Upper lobe of left lung (tissue), 6 donors: ENCODE results near the gene PRR5. TPM values are rescaled to one million over a fixed set of nuclear protein-coding genes. Genes with fewer than 3 reads are reported as not detected.

Experiments used
- ATAC-seq, 2 donors: fragments of 200-7000 bp; cut with Tn5 transposase; one replicate each; pipeline ENCODE4 v1.9.1; 2022; ENCODE audit warnings: mild to moderate bottlenecking in 2 of 2, moderate library complexity in 2 of 2; ENCODE audit not compliant: low FRiP score in 2 of 2
- DNase-seq, 2 donors: peaks; one replicate each; pipeline ENCODE4 v3.0.0-alpha.2; 2019 to 2020
- H3K27ac ChIP-seq, 4 donors: fragments of 200-600 bp; sonication (generic); one replicate each; pipeline ENCODE4 v1.5.1; 2016 to 2019
- H3K27me3 ChIP-seq, 4 donors: fragments of 200-600 bp; sonication (generic); one replicate each; pipeline ENCODE4 v1.5.1; 2017 to 2019
- H3K36me3 ChIP-seq, 4 donors: fragments of 200-600 bp; sonication (generic); one replicate each; pipeline ENCODE4 v1.5.1; 2016 to 2019
- H3K4me1 ChIP-seq, 4 donors: fragments of 200-600 bp; sonication (generic); one replicate each; pipeline ENCODE4 v1.5.1; 2018 to 2019
- H3K4me3 ChIP-seq, 4 donors: fragments of 200-600 bp; sonication (generic); one replicate each; pipeline ENCODE4 v1.5.1; 2017 to 2019; ENCODE audit warnings: mild to moderate bottlenecking in 2 of 4, moderate library complexity in 1 of 4
- H3K9me3 ChIP-seq, 4 donors: fragments of 200-600 bp; sonication (generic); one replicate each; pipeline ENCODE4 v1.5.1; 2018 to 2019
- CTCF ChIP-seq, 6 experiments: fragments of 450-650 bp in 4 of 6; fragments of 200-600 bp in 2 of 6; sonication (generic) in 2 of 6; IDR thresholded peaks; one replicate each; pipeline ENCODE4 v1.5.1; 2016 to 2019; ENCODE audit warnings: antibody characterized with exemption in 6 of 6
- EP300 ChIP-seq, 4 donors: sonication (generic); formaldehyde crosslinking; IDR thresholded peaks; one replicate each; pipeline ENCODE4 v1.5.1; 2017; ENCODE audit warnings: antibody characterized with exemption in 4 of 4, control low read depth in 2 of 4
- POLR2A ChIP-seq, 4 donors: fragments of 450-650 bp; IDR thresholded peaks; one replicate each; pipeline ENCODE4 v1.5.1; 2016 to 2017; ENCODE audit warnings: antibody characterized with exemption in 4 of 4, mild to moderate bottlenecking in 2 of 4
- POLR2AphosphoS5 ChIP-seq, 2 donors: sonication (generic); formaldehyde crosslinking; IDR thresholded peaks; one replicate each; pipeline ENCODE4 v1.5.1; 2017; ENCODE audit warnings: antibody characterized with exemption in 2 of 2
- WGBS, 2 donors: methylation state at CpG; one replicate each; pipeline ENCODE4 v1.1.5; 2017 to 2018; 5-methylcytosine and 5-hydroxymethylcytosine counted together
- total RNA-seq, 6 donors: library from RNA; depleted of rRNA in 4 of 6; stranded (reverse); fragments of >200 nt in 4 of 6; gene quantifications; one replicate each; pipeline versions ENCODE4 v1.1.0 to v1.2.1, GENCODE V29; 2016 to 2021
- donor health status: DM: no; HTN: no; CAD: no; lungs with moderate emphysema.
- donor health status: DM: no; HTN: yes; CAD: no; lungs with severe emphysema.

The PRR5 gene
- total RNA-seq, 6 donors from 2014 or later, result 13.1 to 68.1 (median 15.8) TPM

GRCh38 chr22:44752285-44753188 is 50.5 kb downstream of the PRR5 start, which contains the start of gene ARHGAP8:
ARHGAP8 (plus strand) TSS chr22:44752575; CDS start chr22:44786528, 33,953 bp downstream.
- WGBS, 2 donors, result 2 to 8% methylated on average over 48 to 61 of the region's 78 CpGs
- peak; percentile 63 to 91 for DNase-seq
- H3K4me1 ChIP-seq, result peaks cover 7 to 32% (median 13%) of the 10 kb centered on the region in 4 donors
- no peaks in the 10 kb centered on the region for H3K36me3 ChIP-seq
- peak within 1 kb of the TSS; percentile 61 to 78 (median 69) for H3K27ac ChIP-seq
- peak within 1 kb of the TSS in 3 of 4 donors; percentile 55 to 62 (median 57) for H3K4me3 ChIP-seq
- H3K27me3 ChIP-seq, result peaks cover 0 to 11% (median 4%) of the 10 kb centered on the region in 4 donors
- no peaks in the 10 kb centered on the region for H3K9me3 ChIP-seq
- peak; percentile 26 to 54 for ATAC-seq
- TF ChIP-seq POLR2AphosphoS5 (IDR thresholded peaks at IDR 0.05), result no peak
- no peak for TF ChIP-seq CTCF (IDR thresholded peaks at IDR 0.05)
- no peak for TF ChIP-seq POLR2A (IDR thresholded peaks at IDR 0.05)
- no peak for TF ChIP-seq EP300 (IDR thresholded peaks at IDR 0.05)

GRCh38 chr22:44753189-44754042 is 51.4 kb downstream of the PRR5 start:
- peaks cover 10 to 32% (median 13%) of the 10 kb centered on the region in 4 donors for H3K4me1 ChIP-seq
- H3K4me3 ChIP-seq, result peak overlapping the region in 3 of 4 donors; percentile 55 to 62 (median 57)
- no peaks in the 10 kb centered on the region for H3K9me3 ChIP-seq
- peak overlapping the region; percentile 30 to 75 (median 62) for H3K27ac ChIP-seq
- ATAC-seq (peak; percentile 15 to 49), DNase-seq (no peak)
- no peaks in the 10 kb centered on the region for H3K36me3 ChIP-seq
- WGBS, 2 donors, result 19 to 24% methylated on average over 14 to 29 of the region's 29 CpGs
- peaks cover 0 to 11% (median 4%) of the 10 kb centered on the region in 4 donors for H3K27me3 ChIP-seq
- TF ChIP-seq POLR2AphosphoS5 (IDR thresholded peaks at IDR 0.05) (no peak), CTCF (IDR thresholded peaks at IDR 0.05) (no peak), POLR2A (IDR thresholded peaks at IDR 0.05) (no peak), EP300 (IDR thresholded peaks at IDR 0.05) (no peak)

- H3K9me3 ChIP-seq, result no peaks in the 10 kb centered on the region
- H3K27ac ChIP-seq, result peak overlapping the region in 3 of 4 donors; percentile 42 to 69 (median 52)
- WGBS, 2 donors, result 60 to 82% methylated on average over 3 to 7 of the region's 7 CpGs
- H3K36me3 ChIP-seq, result no peaks in the 10 kb centered on the region
- no peak overlapping the region for H3K4me3 ChIP-seq
- TF ChIP-seq POLR2AphosphoS5 (IDR thresholded peaks at IDR 0.05), result no peak
- no peak for TF ChIP-seq EP300 (IDR thresholded peaks at IDR 0.05)
- no peak for TF ChIP-seq POLR2A (IDR thresholded peaks at IDR 0.05)
- no peak for TF ChIP-seq CTCF (IDR thresholded peaks at IDR 0.05)
- no peak for ATAC-seq
- no peak for DNase-seq
- H3K27me3 ChIP-seq, result peaks cover 0 to 11% (median 4%) of the 10 kb centered on the region in 4 donors
- peaks cover 11 to 32% (median 15%) of the 10 kb centered on the region in 4 donors for H3K4me1 ChIP-seq
Measured at GRCh38 chr22:44754998-44755397, 53.0 kb downstream of the PRR5 start.

- WGBS, 2 donors, result 26 to 47% methylated on average over 2 to 6 of the region's 6 CpGs
- TF ChIP-seq EP300 (IDR thresholded peaks at IDR 0.05) (no peak), POLR2AphosphoS5 (IDR thresholded peaks at IDR 0.05) (no peak), POLR2A (IDR thresholded peaks at IDR 0.05) (no peak), CTCF (IDR thresholded peaks at IDR 0.05) (no peak)
- DNase-seq (no peak), ATAC-seq (no peak)
- peaks cover 0 to 11% (median 4%) of the 10 kb centered on the region in 4 donors for H3K27me3 ChIP-seq
- H3K36me3 ChIP-seq, result no peaks in the 10 kb centered on the region
- H3K4me3 ChIP-seq, result no peak overlapping the region
- H3K27ac ChIP-seq, result peak overlapping the region; percentile 40 to 69 (median 47)
- H3K4me1 ChIP-seq, result peaks cover 11 to 32% (median 15%) of the 10 kb centered on the region in 4 donors
- no peaks in the 10 kb centered on the region for H3K9me3 ChIP-seq
Measured at GRCh38 chr22:44755417-44755816, 53.4 kb downstream of the PRR5 start.
